ENCODE results near the gene KLF8. TPM values are rescaled to one million over a fixed set of nuclear protein-coding genes. Genes with fewer than 3 reads are reported as not detected.

The KLF8 gene
- polyA plus RNA-seq, 4 donors, result 2.4 to 2.6 TPM; not detected in 2

DNA sequence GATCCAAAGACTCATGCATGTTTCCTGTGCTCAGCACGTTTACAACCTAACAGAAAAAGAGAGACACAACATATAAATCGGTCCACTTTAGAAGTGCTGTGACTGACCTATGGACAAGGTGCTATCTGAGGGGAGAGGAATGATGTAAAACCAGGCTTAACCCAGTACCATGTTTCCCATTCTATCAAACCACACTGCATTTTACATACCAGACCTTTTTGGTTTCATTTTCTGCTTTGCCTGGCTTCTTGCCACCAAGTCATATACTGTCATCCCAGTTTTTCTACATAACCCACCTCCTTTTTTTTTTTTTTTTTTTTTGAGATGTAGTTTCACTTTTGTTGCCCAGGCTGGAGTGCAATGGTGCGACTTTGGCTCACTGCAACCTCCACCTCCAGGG, 82.2 kb downstream of the KLF8 start:
- WGBS, 3 donors, result 30 to 59% (median 40%) methylated on average over 3 of the region's 3 CpGs
- no peak overlapping the region for H3K4me3 ChIP-seq (ENCODE audit: low read depth in 1 of 3, low read length in 3 of 3)
- no peaks in the 10 kb centered on the region for H3K27me3 ChIP-seq (ENCODE audit: control insufficient read depth in 3 of 3, insufficient read depth in 3 of 3, low read length in 3 of 3)
- no peak for DNase-seq
- no peak for FAIRE-seq
- H3K9me3 ChIP-seq (ENCODE audit: control insufficient read depth in 2 of 2, insufficient read depth in 1 of 2, low read depth in 1 of 2, low read length in 1 of 2), result peaks cover 0 to 7% of the 10 kb centered on the region in 2 donors
- no peaks in the 10 kb centered on the region for H3K4me1 ChIP-seq (ENCODE audit: control insufficient read depth in 3 of 3, insufficient read depth in 2 of 3, low read depth in 1 of 3, low read length in 2 of 3)
- no peaks in the 10 kb centered on the region for H3K36me3 ChIP-seq (ENCODE audit: control insufficient read depth in 3 of 3, insufficient read depth in 2 of 3, low read depth in 1 of 3, low read length in 3 of 3)
- no peak overlapping the region for H3K27ac ChIP-seq (ENCODE audit: low read depth in 1 of 3, low read length in 2 of 3)

DNA sequence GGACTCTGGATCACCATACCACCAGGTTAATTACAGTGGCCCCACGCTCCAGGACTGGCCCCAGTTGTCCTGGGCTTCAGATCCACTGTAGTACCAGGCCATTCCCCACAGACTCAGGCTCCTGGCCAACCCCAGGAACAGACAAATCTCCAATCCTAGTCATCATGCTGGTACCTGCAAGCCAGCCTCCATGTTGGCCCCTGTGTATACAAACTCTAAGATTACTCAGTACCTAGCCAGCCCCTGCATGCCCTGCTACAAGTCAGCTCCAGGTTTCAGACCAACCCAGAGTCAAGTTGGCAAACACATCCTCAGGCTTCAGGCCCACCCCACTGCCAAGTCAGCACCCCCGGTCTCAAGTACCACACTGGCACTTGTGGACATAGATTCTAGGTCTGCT, 85.9 kb downstream of the KLF8 start:
- Histone ChIP-seq H3K36me3 (ENCODE audit: control insufficient read depth in 3 of 3, insufficient read depth in 2 of 3, low read depth in 1 of 3, low read length in 3 of 3) (no peaks in the 10 kb centered on the region), H3K4me1 (ENCODE audit: control insufficient read depth in 3 of 3, insufficient read depth in 2 of 3, low read depth in 1 of 3, low read length in 2 of 3) (no peaks in the 10 kb centered on the region), H3K27ac (ENCODE audit: low read depth in 1 of 3, low read length in 2 of 3) (no peak overlapping the region), H3K4me3 (ENCODE audit: low read depth in 1 of 3, low read length in 3 of 3) (no peak overlapping the region), H3K27me3 (ENCODE audit: control insufficient read depth in 3 of 3, insufficient read depth in 3 of 3, low read length in 3 of 3) (no peaks in the 10 kb centered on the region), H3K9me3 (ENCODE audit: control insufficient read depth in 2 of 2, insufficient read depth in 1 of 2, low read depth in 1 of 2, low read length in 1 of 2) (peaks cover 0 to 12% of the 10 kb centered on the region in 2 donors)
- FAIRE-seq, result no peak
- WGBS, 3 donors, result 55 to 76% (median 63%) methylated on average over 2 of the region's 2 CpGs
- DNase-seq, result no peak

DNA sequence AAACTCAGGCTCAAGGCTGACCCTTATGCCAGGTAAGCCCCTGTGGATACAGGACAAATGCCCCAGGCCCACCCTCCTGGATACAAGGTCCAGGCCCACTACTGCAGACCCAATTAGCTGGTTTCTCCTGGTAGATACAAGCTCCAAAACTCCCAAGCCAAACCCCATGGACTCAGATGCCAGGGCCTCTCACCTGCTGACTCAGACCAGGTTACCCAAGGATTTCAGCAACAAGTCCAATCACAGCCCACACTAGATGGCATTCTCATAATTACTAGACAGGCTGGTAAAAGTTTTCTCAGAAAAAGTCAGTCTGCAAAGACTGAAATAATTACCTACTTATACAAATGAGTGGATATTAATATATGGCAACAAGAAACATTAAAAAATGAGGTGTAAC, 87.0 kb downstream of the KLF8 start:
- Histone ChIP-seq H3K27me3 (ENCODE audit: control insufficient read depth in 3 of 3, insufficient read depth in 3 of 3, low read length in 3 of 3) (no peaks in the 10 kb centered on the region), H3K4me3 (ENCODE audit: low read depth in 1 of 3, low read length in 3 of 3) (no peak overlapping the region), H3K36me3 (ENCODE audit: control insufficient read depth in 3 of 3, insufficient read depth in 2 of 3, low read depth in 1 of 3, low read length in 3 of 3) (no peaks in the 10 kb centered on the region), H3K9me3 (ENCODE audit: control insufficient read depth in 2 of 2, insufficient read depth in 1 of 2, low read depth in 1 of 2, low read length in 1 of 2) (peaks cover 0 to 12% of the 10 kb centered on the region in 2 donors), H3K4me1 (ENCODE audit: control insufficient read depth in 3 of 3, insufficient read depth in 2 of 3, low read depth in 1 of 3, low read length in 2 of 3) (no peaks in the 10 kb centered on the region), H3K27ac (ENCODE audit: low read depth in 1 of 3, low read length in 2 of 3) (no peak overlapping the region)
- FAIRE-seq (no peak), DNase-seq (no peak)

Data from small intestine (tissue), 7 donors.